ENCODE data around the gene SLC1A2.

Gene SLC1A2

DNA sequence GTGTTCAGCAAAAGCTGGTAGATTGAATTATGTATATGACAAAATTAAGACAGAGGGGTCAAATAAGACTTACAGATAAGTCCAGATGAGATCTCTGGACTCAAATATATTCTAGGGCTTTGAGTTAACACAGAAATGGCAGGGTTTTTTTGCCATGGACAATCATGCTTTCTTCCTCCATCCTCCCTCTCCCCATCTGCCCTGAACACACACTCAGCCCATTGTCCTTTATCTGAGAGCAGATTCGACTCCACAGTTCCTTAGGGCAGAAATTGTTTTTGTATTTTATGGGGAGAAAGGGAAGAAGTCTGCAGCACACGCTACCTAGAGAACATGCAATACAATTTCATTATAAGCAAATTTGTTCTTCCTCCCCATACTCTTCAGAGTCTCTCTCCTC is 86.8 kb downstream of the SLC1A2 start:
- H3K4me3 ChIP-seq (ENCODE audit: low read depth, low read length), result no peak overlapping the region
- DNase-seq (ENCODE audit: low read depth), result no peak
- TF ChIP-seq, protein P1, sequence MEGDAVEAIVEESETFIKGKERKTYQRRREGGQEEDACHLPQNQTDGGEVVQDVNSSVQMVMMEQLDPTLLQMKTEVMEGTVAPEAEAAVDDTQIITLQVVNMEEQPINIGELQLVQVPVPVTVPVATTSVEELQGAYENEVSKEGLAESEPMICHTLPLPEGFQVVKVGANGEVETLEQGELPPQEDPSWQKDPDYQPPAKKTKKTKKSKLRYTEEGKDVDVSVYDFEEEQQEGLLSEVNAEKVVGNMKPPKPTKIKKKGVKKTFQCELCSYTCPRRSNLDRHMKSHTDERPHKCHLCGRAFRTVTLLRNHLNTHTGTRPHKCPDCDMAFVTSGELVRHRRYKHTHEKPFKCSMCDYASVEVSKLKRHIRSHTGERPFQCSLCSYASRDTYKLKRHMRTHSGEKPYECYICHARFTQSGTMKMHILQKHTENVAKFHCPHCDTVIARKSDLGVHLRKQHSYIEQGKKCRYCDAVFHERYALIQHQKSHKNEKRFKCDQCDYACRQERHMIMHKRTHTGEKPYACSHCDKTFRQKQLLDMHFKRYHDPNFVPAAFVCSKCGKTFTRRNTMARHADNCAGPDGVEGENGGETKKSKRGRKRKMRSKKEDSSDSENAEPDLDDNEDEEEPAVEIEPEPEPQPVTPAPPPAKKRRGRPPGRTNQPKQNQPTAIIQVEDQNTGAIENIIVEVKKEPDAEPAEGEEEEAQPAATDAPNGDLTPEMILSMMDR (IDR thresholded peaks at IDR 0.05; ENCODE audit: insufficient read depth, low read depth, low read length, missing control alignments), result no peak

DNA sequence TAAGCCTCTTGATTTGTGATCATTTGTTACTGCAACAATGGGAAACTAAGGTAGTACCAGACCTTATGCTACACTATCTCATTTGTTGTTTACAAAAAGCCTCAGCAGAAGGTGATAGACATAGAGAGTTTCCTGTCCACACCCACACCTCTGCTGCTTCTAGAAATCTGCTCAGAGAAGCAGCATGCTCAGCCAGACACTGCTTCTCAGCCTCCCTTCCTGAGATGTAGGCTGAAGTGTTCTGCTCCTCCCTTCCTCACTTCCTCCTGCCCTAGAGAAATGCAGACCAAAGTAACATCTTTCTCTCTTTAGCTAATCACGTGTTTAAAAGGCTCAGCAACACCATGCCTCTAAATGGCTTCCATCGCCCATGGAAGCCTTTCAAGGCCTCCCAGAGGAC is 88.4 kb downstream of the SLC1A2 start:
- peak; percentile 69 for DNase-seq (ENCODE audit: low read depth)
- TF ChIP-seq, protein P1 (IDR thresholded peaks at IDR 0.05; ENCODE audit: insufficient read depth, low read depth, low read length, missing control alignments), result no peak
- no peak overlapping the region for H3K4me3 ChIP-seq (ENCODE audit: low read depth, low read length)

DNA sequence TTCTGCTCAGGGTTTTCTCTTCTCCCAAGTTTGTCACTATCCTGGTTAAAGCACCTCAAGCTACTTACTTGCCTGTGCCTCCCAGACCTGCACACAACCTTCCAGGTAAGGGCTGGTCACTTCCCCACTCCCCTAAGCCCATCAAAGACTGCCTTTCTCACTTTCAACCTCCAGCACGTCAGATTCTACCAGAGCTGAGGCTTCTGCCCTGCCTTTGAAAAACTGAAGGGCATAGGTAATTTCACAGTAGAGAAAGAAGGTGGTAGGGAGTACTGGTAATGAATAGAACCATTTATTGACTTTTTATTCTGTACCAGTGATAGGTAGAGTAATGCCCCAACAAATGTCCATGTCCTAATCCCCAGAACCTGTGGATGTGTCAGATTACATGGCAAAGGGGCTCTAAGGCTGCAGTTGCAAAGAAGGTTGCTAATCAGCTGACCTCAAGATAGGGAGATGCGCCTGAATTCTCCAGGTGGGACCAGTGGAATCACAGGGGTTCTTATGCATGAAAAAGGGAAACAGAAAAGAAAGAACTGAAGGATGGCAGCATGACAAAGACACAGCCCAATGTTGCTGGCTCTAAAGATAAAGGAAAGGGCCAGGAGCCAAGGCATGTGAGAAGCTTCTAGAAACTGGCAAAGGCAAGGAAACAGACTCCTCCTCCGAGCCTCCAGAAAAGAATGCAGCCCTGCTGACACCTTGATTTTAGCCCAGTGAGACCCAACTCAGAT is 89.0 kb downstream of the SLC1A2 start:
- DNase-seq (ENCODE audit: low read depth), result no peak
- TF ChIP-seq, protein P1 (IDR thresholded peaks at IDR 0.05; ENCODE audit: insufficient read depth, low read depth, low read length, missing control alignments), result no peak
- no peak overlapping the region for H3K4me3 ChIP-seq (ENCODE audit: low read depth, low read length)

DNA sequence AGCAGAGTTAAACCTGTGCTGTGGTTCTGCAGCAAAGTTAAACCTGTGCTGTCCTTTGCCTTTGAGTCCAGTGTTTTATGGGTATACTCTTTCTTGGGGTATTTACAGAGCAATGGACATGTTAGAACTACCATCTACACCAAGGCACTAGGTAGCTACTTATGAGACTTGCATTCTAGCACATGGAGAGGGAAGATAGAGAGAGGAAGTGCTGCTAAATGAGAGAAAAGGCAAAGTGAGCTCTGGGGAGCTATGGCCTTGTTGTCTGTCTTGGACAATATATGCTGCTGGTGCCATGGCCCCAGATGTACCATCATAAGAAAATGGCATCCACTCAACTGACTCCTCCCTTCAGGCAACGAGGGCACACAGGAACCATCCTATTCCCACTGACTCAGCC is 91.5 kb downstream of the SLC1A2 start:
- no peak overlapping the region for H3K4me3 ChIP-seq (ENCODE audit: low read depth, low read length)
- TF ChIP-seq, protein P1 (IDR thresholded peaks at IDR 0.05; ENCODE audit: insufficient read depth, low read depth, low read length, missing control alignments), result no peak
- DNase-seq (ENCODE audit: low read depth), result no peak

DNA sequence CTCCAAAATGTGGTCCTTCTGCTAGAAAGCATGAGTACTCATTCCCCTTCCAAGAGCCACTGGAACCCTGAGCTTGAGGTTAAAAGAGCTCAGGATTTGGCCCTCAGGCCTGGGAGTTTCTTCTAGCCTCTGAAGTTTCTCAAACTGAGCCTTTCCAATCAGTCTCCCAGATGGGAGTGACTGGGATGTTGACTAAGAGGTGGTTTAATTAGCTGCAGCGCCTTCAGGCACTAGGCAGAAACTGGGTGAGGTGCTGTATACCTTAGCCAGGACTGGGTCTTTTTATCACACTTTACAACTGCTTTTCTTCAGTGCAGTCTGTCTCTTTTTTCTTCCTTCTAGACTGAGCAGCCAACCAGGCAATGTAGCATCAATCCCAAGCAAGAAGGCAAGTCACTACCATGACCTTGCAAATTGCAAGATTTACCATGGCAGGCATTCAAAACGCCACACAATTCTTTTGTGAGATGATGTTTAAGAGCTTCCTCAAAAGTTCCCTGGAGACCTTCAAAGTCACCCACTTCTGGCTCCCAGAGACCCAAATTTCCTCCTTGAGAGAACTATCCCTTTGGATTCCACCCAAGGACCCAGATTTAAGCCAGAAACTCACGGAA is 93.0 kb downstream of the SLC1A2 start:
- TF ChIP-seq, protein P1 (IDR thresholded peaks at IDR 0.05; ENCODE audit: insufficient read depth, low read depth, low read length, missing control alignments), result no peak
- H3K4me3 ChIP-seq (ENCODE audit: low read depth, low read length), result no peak overlapping the region
- DNase-seq (ENCODE audit: low read depth), result no peak

DNA sequence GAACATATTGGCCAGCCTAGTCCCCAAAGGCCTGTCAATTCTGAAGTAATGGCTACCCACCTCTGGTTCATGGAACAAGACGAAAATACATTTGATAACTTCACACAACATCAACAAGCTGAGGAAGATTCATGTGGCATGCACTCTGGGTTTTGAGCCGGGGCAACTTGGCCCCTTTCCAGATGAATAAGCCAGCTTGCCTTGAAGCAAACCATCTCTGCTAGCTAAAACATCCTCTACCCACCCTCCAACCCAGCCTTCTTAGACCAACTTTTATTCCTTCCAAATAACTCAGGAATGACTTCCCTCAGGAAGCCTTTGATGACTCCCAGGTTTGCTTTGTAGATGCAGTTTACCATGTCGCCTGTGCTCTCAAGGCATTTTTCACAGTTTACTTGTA is 94.4 kb downstream of the SLC1A2 start:
- TF ChIP-seq, protein P1 (IDR thresholded peaks at IDR 0.05; ENCODE audit: insufficient read depth, low read depth, low read length, missing control alignments), result no peak
- DNase-seq (ENCODE audit: low read depth), result no peak
- H3K4me3 ChIP-seq (ENCODE audit: low read depth, low read length), result no peak overlapping the region

All from GM12865 (cell line).